ENCODE measurements around the gene CERS6. TPM values are rescaled to one million over a fixed set of nuclear protein-coding genes. Genes with fewer than 3 reads are reported as not detected.

The CERS6 gene
- total RNA-seq, 1 experiment from 2014 or later = 8.3 TPM

GRCh38 chr2:168518555-168519066, 62.5 kb downstream of the CERS6 start:
- Histone ChIP-seq H3K9me3 (ENCODE audit: insufficient read depth, low read depth) (no peaks in the 10 kb centered on the region), H2AFZ (no peak overlapping the region), H4K20me1 (ENCODE audit: insufficient read depth) (no peaks in the 10 kb centered on the region), H3K4me3 (no peak overlapping the region), H3K9me2 (ENCODE audit: insufficient read depth) (no peaks in the 10 kb centered on the region), H3K27me3 (ENCODE audit: insufficient read depth, low read depth) (no peaks in the 10 kb centered on the region), H3F3A (ENCODE audit: insufficient read depth, low read depth) (no peaks in the 10 kb centered on the region), H3K79me2 (ENCODE audit: low read depth) (no peaks in the 10 kb centered on the region), H3K36me3 (ENCODE audit: low read depth) (no peaks in the 10 kb centered on the region), H3K27ac (no peak overlapping the region), H3K4me2 (no peak overlapping the region), H3K4me1 (replicated peaks; ENCODE audit: insufficient read depth) (no peaks in the 10 kb centered on the region)
- no TSS peak for BruUV-seq (replicated peaks)
- intact Hi-C loops (cut with micrococcal nuclease; ENCODE audit: unreplicated experiment) = no loop called here
- DNase-seq = no peak
- TF ChIP-seq CTCF (conservative IDR thresholded peaks at IDR 0.05) = no peak
- no peak for TF ChIP-seq EZH2 (IDR thresholded peaks at IDR 0.05; ENCODE audit: low read depth)
- ChIA-PET POLR2A (ENCODE audit: unreplicated experiment) (no interaction called here), CTCF (no interaction called here)

DNA sequence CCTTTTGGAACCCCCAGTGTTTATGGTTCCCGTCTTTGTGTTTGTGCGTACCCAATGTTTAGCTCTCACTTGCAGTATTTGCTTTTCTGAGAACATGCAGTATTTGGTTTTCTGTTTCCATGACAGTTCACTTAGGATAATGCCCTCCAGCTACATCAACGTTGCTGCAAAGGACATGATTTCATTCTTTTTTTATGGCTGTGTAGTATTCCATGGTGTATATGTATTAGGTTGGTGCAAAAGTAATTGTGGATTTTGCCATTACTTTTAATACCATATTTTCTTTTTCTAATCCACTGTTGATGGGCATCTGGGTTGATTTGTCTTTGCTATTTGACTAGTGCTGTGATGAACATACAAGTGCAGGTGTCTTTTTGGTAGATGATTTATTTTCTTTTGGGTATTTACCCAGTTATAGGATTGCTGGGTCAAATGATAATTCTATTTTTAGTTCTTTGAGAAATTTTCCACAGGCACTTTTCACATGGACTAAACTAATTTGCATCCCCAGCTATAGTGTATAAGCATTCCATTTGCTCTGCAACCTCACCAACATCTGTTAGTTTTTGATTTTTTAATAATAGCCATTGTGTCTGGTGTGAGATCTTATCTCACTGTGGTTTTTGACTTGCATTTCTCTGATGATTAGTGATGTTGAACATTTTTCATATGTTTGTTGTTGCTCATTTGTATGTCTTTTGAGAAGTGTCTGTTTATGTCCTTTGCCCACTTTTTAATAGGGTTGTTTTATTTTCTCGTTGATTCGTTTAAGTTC, 63.6 kb downstream of the CERS6 start:
- Histone ChIP-seq H3K79me2 (ENCODE audit: low read depth) (no peaks in the 10 kb centered on the region), H3K27ac (no peak overlapping the region), H3F3A (ENCODE audit: insufficient read depth, low read depth) (no peaks in the 10 kb centered on the region), H4K20me1 (ENCODE audit: insufficient read depth) (no peaks in the 10 kb centered on the region), H3K27me3 (ENCODE audit: insufficient read depth, low read depth) (no peaks in the 10 kb centered on the region), H3K9me2 (ENCODE audit: insufficient read depth) (no peaks in the 10 kb centered on the region), H3K4me3 (no peak overlapping the region), H3K4me1 (replicated peaks; ENCODE audit: insufficient read depth) (no peaks in the 10 kb centered on the region), H2AFZ (no peak overlapping the region), H3K36me3 (ENCODE audit: low read depth) (no peaks in the 10 kb centered on the region), H3K4me2 (no peak overlapping the region), H3K9me3 (ENCODE audit: insufficient read depth, low read depth) (no peaks in the 10 kb centered on the region)
- intact Hi-C loops (cut with micrococcal nuclease; ENCODE audit: unreplicated experiment) = no loop called here
- POLR2A ChIA-PET (ENCODE audit: unreplicated experiment) = no interaction called here
- DNase-seq = no peak
- CTCF ChIA-PET = no interaction called here
- TF ChIP-seq EZH2 (IDR thresholded peaks at IDR 0.05; ENCODE audit: low read depth) (no peak), CTCF (conservative IDR thresholded peaks at IDR 0.05) (no peak)
- BruUV-seq (replicated peaks) = no TSS peak

DNA sequence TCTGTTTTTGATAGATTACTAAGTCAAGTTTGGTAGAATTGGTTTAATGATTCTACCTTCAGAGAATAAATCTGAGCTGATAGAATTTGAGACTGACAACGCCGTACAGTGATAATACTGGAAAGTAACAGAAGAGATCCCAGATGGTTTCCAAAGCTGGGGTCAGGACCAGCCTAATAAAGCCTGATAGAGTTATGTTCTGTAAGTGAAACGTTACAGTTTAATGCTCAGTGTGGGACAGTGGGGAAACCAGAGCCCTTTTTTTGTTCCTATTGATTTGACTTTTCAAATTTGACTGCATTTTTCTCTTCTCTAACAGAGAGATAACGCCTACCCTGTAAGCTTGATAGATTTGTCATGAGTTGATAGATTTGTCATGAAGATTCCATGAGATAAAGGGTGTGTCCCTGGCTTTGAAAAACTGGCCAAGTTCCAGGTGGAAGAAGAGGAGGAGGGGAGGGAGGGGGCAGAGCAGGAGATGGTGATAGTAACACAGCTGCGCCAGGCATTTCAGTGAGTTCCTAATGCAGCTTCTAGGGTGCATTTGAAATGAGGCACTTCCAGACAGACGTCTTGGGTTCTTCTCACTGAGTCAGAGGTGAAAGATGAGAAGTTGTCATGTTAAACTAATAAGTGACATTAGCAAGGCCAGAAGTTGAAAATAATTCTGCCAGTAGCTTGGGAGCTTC, 65.1 kb downstream of the CERS6 start:
- H3K4me2 ChIP-seq = no peak overlapping the region
- no peak overlapping the region for H3K27ac ChIP-seq
- H2AFZ ChIP-seq = no peak overlapping the region
- H3K4me1 ChIP-seq (replicated peaks; ENCODE audit: insufficient read depth) = no peaks in the 10 kb centered on the region
- no peak for TF ChIP-seq CTCF (conservative IDR thresholded peaks at IDR 0.05)
- no peak for TF ChIP-seq EZH2 (IDR thresholded peaks at IDR 0.05; ENCODE audit: low read depth)
- no peak for DNase-seq
- H3K27me3 ChIP-seq (ENCODE audit: insufficient read depth, low read depth) = no peaks in the 10 kb centered on the region
- no peak overlapping the region for H3K4me3 ChIP-seq
- no TSS peak for BruUV-seq (replicated peaks)
- no peaks in the 10 kb centered on the region for H3K9me2 ChIP-seq (ENCODE audit: insufficient read depth)
- H3F3A ChIP-seq (ENCODE audit: insufficient read depth, low read depth) = no peaks in the 10 kb centered on the region
- intact Hi-C loops (cut with micrococcal nuclease; ENCODE audit: unreplicated experiment) = no loop called here
- H3K79me2 ChIP-seq (ENCODE audit: low read depth) = no peaks in the 10 kb centered on the region
- H4K20me1 ChIP-seq (ENCODE audit: insufficient read depth) = no peaks in the 10 kb centered on the region
- ChIA-PET POLR2A (ENCODE audit: unreplicated experiment) (no interaction called here), CTCF (no interaction called here)
- no peaks in the 10 kb centered on the region for H3K36me3 ChIP-seq (ENCODE audit: low read depth)
- H3K9me3 ChIP-seq (ENCODE audit: insufficient read depth, low read depth) = no peaks in the 10 kb centered on the region
